H1 (cell line): ENCODE results near the gene COX5A. TPM values are rescaled to one million over a fixed set of nuclear protein-coding genes. Genes with fewer than 3 reads are reported as not detected.

Experiments used
- CTCF ChIA-PET: fragments of 300-600 bp; sonication (Branson Sonifier 250); formaldehyde crosslinking; loops from one replicate; lab custom pipeline; 2021; ENCODE audit not compliant: partially characterized antibody; lab: Charles Lee
- POLR2A ChIA-PET: fragments of 300-600 bp; sonication (Branson Sonifier 250); formaldehyde crosslinking; loops from one replicate; lab custom pipeline; 2021; ENCODE audit warnings: inconsistent platforms; ENCODE audit not compliant: partially characterized antibody; lab: Charles Lee
- DNase-seq, 2 experiments: peaks; one replicate each; pipeline versions ENCODE4 v3.0.0 to v3.0.0-alpha.2; 2010 to 2022; ENCODE audit warnings: low spot score in 2 of 2, low read depth in 1 of 2, mixed read lengths in 1 of 2
- FAIRE-seq: peaks from 2 replicates; lab custom pipeline; 2011; peaks lifted over from hg19 to GRCh38; lab: Jason Lieb, UNC
- H2AFZ ChIP-seq: 2 replicates; pipeline ENCODE4 v1.8.1; 2012; ENCODE audit warnings: low read length, inconsistent platforms
- H2AK5ac ChIP-seq: 2 replicates; pipeline ENCODE4 v1.6.1; 2013; ENCODE audit warnings: low read depth, low read length
- H2BK120ac ChIP-seq: replicated peaks from 2 replicates; pipeline ENCODE3; 2013; ENCODE audit warnings: low read depth, low read length, inconsistent platforms
- H2BK12ac ChIP-seq: 2 replicates; pipeline ENCODE4 v1.6.1; 2013; ENCODE audit warnings: low read depth, low read length
- H2BK15ac ChIP-seq: 2 replicates; pipeline ENCODE4 v1.6.1; 2013; ENCODE audit warnings: low read length
- H2BK20ac ChIP-seq: 2 replicates; pipeline ENCODE4 v1.6.1; 2013; ENCODE audit warnings: low read length
- H2BK5ac ChIP-seq: 2 replicates; pipeline ENCODE4 v1.6.1; 2013; ENCODE audit warnings: low read depth, low read length
- H3K14ac ChIP-seq: 2 replicates; pipeline ENCODE4 v1.6.1; 2013; ENCODE audit warnings: inconsistent platforms; ENCODE audit not compliant: insufficient read length
- H3K18ac ChIP-seq: 2 replicates; pipeline ENCODE4 v1.6.1; 2013; ENCODE audit warnings: low read length; ENCODE audit errors: extremely low read depth
- H3K23ac ChIP-seq: 2 replicates; pipeline ENCODE4 v1.6.1; 2013; ENCODE audit warnings: inconsistent platforms; ENCODE audit not compliant: insufficient read length
- H3K23me2 ChIP-seq: 2 replicates; pipeline ENCODE4 v1.6.1; 2013; ENCODE audit warnings: low read depth, low read length
- H3K27ac ChIP-seq: 2 replicates; pipeline ENCODE4 v1.6.1; 2011; ENCODE audit warnings: low read depth, low read length, inconsistent platforms
- H3K27me3 ChIP-seq, 4 experiments: replicated peaks in 1 of 4; 1 replicate in 1 of 4; 2 replicates in 3 of 4; pipeline versions ENCODE4 v1.6.1 to v1.8.1; 2011 to 2013; ENCODE audit warnings: low read length in 3 of 4, mild to moderate bottlenecking in 3 of 4, inconsistent platforms in 2 of 4, mixed read lengths in 2 of 4, moderate library complexity in 1 of 4; ENCODE audit not compliant: control insufficient read depth in 3 of 4, insufficient read depth in 3 of 4; ENCODE audit errors: extremely low read depth in 1 of 4
- H3K36me3 ChIP-seq, 4 experiments: 2 replicates each; pipeline versions ENCODE4 v1.6.1 to v1.8.1; 2011 to 2013; ENCODE audit warnings: mild to moderate bottlenecking in 4 of 4, low read length in 3 of 4, moderate library complexity in 2 of 4, control low read depth in 1 of 4, inconsistent platforms in 1 of 4; ENCODE audit not compliant: insufficient read depth in 4 of 4, control insufficient read depth in 2 of 4
- H3K4ac ChIP-seq: replicated peaks from 2 replicates; pipeline ENCODE3; 2013; ENCODE audit warnings: low read length, low read depth, mixed read lengths, inconsistent platforms; ENCODE audit not compliant: insufficient read length
- H3K4me1 ChIP-seq, 4 experiments: replicated peaks in 1 of 4; 1 replicate in 1 of 4; 2 replicates in 3 of 4; pipeline versions ENCODE4 v1.6.1 to v1.8.1; 2011 to 2013; ENCODE audit warnings: low read length in 3 of 4, inconsistent platforms in 2 of 4, mixed read lengths in 1 of 4; ENCODE audit not compliant: insufficient read depth in 4 of 4, control insufficient read depth in 3 of 4
- H3K4me2 ChIP-seq, 2 experiments: 2 replicates each; pipeline versions ENCODE4 v1.6.1 to v1.8.1; 2011 to 2013; ENCODE audit warnings: low read depth in 2 of 2, low read length in 2 of 2, control low read depth in 1 of 2, inconsistent platforms in 1 of 2, mild to moderate bottlenecking in 1 of 2; ENCODE audit not compliant: insufficient read depth in 1 of 2
- H3K4me3 ChIP-seq, 4 experiments: fragments of 200-600, 300-600 bp in 1 of 4; sonication (generic), shearing (Covaris generic), sonication (Bioruptor Twin) in 1 of 4; 2 replicates each; pipeline versions ENCODE4 v1.5.1 to v1.8.1; 2011 to 2016; ENCODE audit warnings: low read length in 4 of 4, low read depth in 3 of 4, control low read depth in 2 of 4, inconsistent platforms in 2 of 4, mild to moderate bottlenecking in 2 of 4, mixed read lengths in 1 of 4, moderate library complexity in 1 of 4; ENCODE audit not compliant: insufficient read depth in 2 of 4; ENCODE audit errors: extremely low read depth in 1 of 4
- H3K56ac ChIP-seq: replicated peaks from 2 replicates; pipeline ENCODE3; 2013; ENCODE audit warnings: low read depth, mild to moderate bottlenecking, mixed read lengths, low read length, inconsistent platforms; ENCODE audit not compliant: insufficient read length
- H3K79me1 ChIP-seq: 2 replicates; pipeline ENCODE4 v1.6.1; 2013; ENCODE audit warnings: low read depth, low read length, control low read depth
- H3K79me2 ChIP-seq, 2 experiments: 2 replicates each; pipeline versions ENCODE4 v1.6.1 to v1.8.1; 2012 to 2013; ENCODE audit warnings: low read length in 2 of 2, mild to moderate bottlenecking in 2 of 2, inconsistent platforms in 1 of 2; ENCODE audit not compliant: insufficient read depth in 2 of 2, control insufficient read depth in 1 of 2
- H3K9ac ChIP-seq, 4 experiments: replicated peaks in 1 of 4; 1 replicate in 1 of 4; 2 replicates in 3 of 4; pipeline versions ENCODE4 v1.6.1 to v1.8.1; 2011 to 2013; ENCODE audit warnings: low read depth in 3 of 4, low read length in 3 of 4, control low read depth in 2 of 4, mild to moderate bottlenecking in 2 of 4, moderate library complexity in 2 of 4, inconsistent platforms in 1 of 4; ENCODE audit errors: extremely low read depth in 1 of 4
- H3K9me3 ChIP-seq, 2 experiments: 2 replicates each; pipeline versions ENCODE4 v1.6.1 to v1.8.1; 2012 to 2013; ENCODE audit warnings: mild to moderate bottlenecking in 2 of 2, moderate library complexity in 2 of 2, control low read depth in 1 of 2, inconsistent platforms in 1 of 2, low read depth in 1 of 2, low read length in 1 of 2, mixed read lengths in 1 of 2; ENCODE audit not compliant: insufficient read depth in 2 of 2
- H4K20me1 ChIP-seq, 2 experiments: replicated peaks in 1 of 2; 2 replicates each; pipeline versions ENCODE3 to v1.8.1; 2011 to 2013; ENCODE audit warnings: inconsistent platforms in 2 of 2, low read length in 2 of 2, mild to moderate bottlenecking in 1 of 2; ENCODE audit not compliant: insufficient read depth in 2 of 2, control insufficient read depth in 1 of 2
- H4K5ac ChIP-seq: 2 replicates; pipeline ENCODE4 v1.6.1; 2013; ENCODE audit warnings: low read length, low read depth, mixed read lengths, inconsistent platforms; ENCODE audit not compliant: insufficient read length
- H4K8ac ChIP-seq: 2 replicates; pipeline ENCODE4 v1.8.0; 2013; ENCODE audit warnings: mild to moderate bottlenecking, moderate library complexity, low read length, inconsistent platforms; ENCODE audit not compliant: insufficient read depth; ENCODE audit errors: extremely low read depth
- H4K91ac ChIP-seq: replicated peaks from 2 replicates; pipeline ENCODE3; 2013; ENCODE audit warnings: low read length, mixed read lengths, inconsistent platforms; ENCODE audit not compliant: insufficient read length
- ATF2 ChIP-seq: IDR thresholded peaks from 2 replicates; pipeline ENCODE4 v1.6.1; 2012; ENCODE audit warnings: low read length, inconsistent platforms
- CREB1 ChIP-seq: IDR thresholded peaks from 2 replicates; pipeline ENCODE4 v1.6.1; 2012; ENCODE audit warnings: inconsistent platforms
- GABPA ChIP-seq: IDR thresholded peaks from 2 replicates; pipeline ENCODE4 v1.6.1; 2011; ENCODE audit warnings: mild to moderate bottlenecking, low read length, moderate library complexity, borderline replicate concordance; ENCODE audit not compliant: insufficient read depth
- JUND ChIP-seq: IDR thresholded peaks from 2 replicates; pipeline ENCODE4 v1.6.1; 2011; ENCODE audit warnings: mild to moderate bottlenecking, improper control_type of control experiment, low read length
- KDM5A ChIP-seq: fragments of 200-600 bp; IDR thresholded peaks from 2 replicates; pipeline ENCODE4 v1.7.1; 2012; ENCODE audit warnings: mild to moderate bottlenecking, low read length, inconsistent platforms, mixed read lengths
- NRF1 ChIP-seq: IDR thresholded peaks from 2 replicates; pipeline ENCODE4 v1.6.1; 2011; ENCODE audit warnings: mild to moderate bottlenecking, low read depth, low read length, improper control_type of control experiment
- RFX5 ChIP-seq: IDR thresholded peaks from 2 replicates; pipeline ENCODE4 v1.6.1; 2011; ENCODE audit warnings: low read depth, low read length, improper control_type of control experiment, borderline replicate concordance
- RNF2 ChIP-seq: fragments of 200-900, 300-1000 bp; sonication (generic); IDR thresholded peaks from 2 replicates; pipeline ENCODE4 v1.7.1; 2016; ENCODE audit warnings: borderline replicate concordance, low read depth, mild to moderate bottlenecking, antibody characterized with exemption, low read length; ENCODE audit not compliant: poor library complexity, severe bottlenecking; ENCODE audit errors: missing control alignments
- SAP30 ChIP-seq: fragments of 300-600 bp; sonication (generic); IDR thresholded peaks from 2 replicates; pipeline ENCODE4 v1.7.1; 2012; ENCODE audit warnings: low read length, moderate library complexity, mild to moderate bottlenecking, inconsistent platforms; ENCODE audit not compliant: insufficient read depth, insufficient replicate concordance
- SRF ChIP-seq: IDR thresholded peaks from 2 replicates; pipeline ENCODE4 v1.6.1; 2011; ENCODE audit warnings: mild to moderate bottlenecking, low read depth, low read length, moderate library complexity
- TAF7 ChIP-seq: optimal IDR thresholded peaks from 2 replicates; pipeline ENCODE3; 2011; ENCODE audit warnings: low read depth, mild to moderate bottlenecking, inconsistent platforms, low read length, moderate library complexity, borderline replicate concordance
- YY1 ChIP-seq: IDR thresholded peaks from 2 replicates; pipeline ENCODE4 v1.6.1; 2011; ENCODE audit warnings: low read depth, mild to moderate bottlenecking, low read length
- WGBS, 2 experiments: shearing (Covaris generic) in 1 of 2; methylation state at CpG; one replicate each; pipeline versions ENCODE4 v1.1.6 to v1.1.7; 2013 to 2015; ENCODE audit warnings: low lambda C conversion rate in 2 of 2, mixed read lengths in 2 of 2, inconsistent platforms in 1 of 2, low coverage in 1 of 2, missing lambda C conversion rate in 1 of 2; ENCODE audit not compliant: insufficient replicate concordance in 2 of 2, insufficient coverage in 1 of 2, insufficient read length in 1 of 2; ENCODE audit errors: extremely low coverage in 1 of 2, missing lambda C conversion rate in 1 of 2; 5-methylcytosine and 5-hydroxymethylcytosine counted together
- polyA plus RNA-seq, 7 experiments: library from polyadenylated mRNA; depleted of rRNA in 3 of 7; stranded (reverse) in 5 of 7; unstranded in 2 of 7; fragments of >200 nt in 5 of 7; fragments of 200-250 nt in 2 of 7; gene quantifications; 1 replicate in 5 of 7; 2 replicates in 1 of 7; 4 replicates in 1 of 7; pipeline versions ENCODE4 v1.2.1 to v1.2.3, GENCODE V29; 2011 to 2013; ENCODE audit warnings: missing spikeins in 2 of 7, mixed read lengths in 2 of 7
- total RNA-seq: library from RNA; stranded (reverse); fragmentation: NEBNext Ultra II Directional; extraction: Animal tissue kit (Norgen Biotek cat#: 25700); gene quantifications from 2 replicates; pipeline ENCODE4 v1.2.1, GENCODE V29; 2021

COX5A gene
- total and polyA plus RNA-seq, 2 of the 8 experiments (the other 6 are each of a cell fraction or from before 2014, with no cell fraction given): 270 to 367 TPM

DNA sequence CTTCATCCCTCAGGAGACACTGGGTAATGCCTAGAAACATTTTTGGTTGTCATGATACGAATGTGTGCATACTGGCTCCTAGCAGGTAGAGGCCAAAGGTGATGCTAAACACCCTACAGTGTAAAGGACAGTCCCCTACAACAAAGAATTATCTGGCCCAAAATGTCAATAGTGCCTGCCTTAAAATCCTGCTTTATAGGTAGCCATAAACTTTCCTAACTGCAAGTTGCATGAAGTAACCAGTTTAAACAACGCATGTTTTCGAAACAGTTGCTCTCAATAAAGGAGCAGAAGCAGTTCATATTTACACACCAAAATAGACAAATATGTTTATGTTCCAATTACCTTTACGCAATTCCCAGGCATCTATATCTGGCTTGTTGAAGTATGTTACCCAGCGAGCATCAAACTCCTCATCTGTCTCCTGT is 9.1 kb downstream of the COX5A start:
- no peak overlapping the region for H2BK12ac ChIP-seq
- TF ChIP-seq GABPA (no peak), NRF1 (no peak), RFX5 (no peak), SRF (no peak), ATF2 (no peak), SAP30 (no peak), KDM5A (no peak), TAF7 (no peak), JUND (no peak), CREB1 (no peak), RNF2 (no peak), YY1 (no peak)

More for the DNA sequence above, 9.1 kb downstream of the COX5A start:
- Histone ChIP-seq H3K18ac (no peak overlapping the region), H3K56ac (no peak overlapping the region), H3K27me3 (no peaks in the 10 kb centered on the region), H4K91ac (no peak overlapping the region), H2BK5ac (no peak overlapping the region), H2AFZ (no peak overlapping the region), H2BK15ac (no peak overlapping the region), H3K9ac (no peak overlapping the region), H3K23ac (no peak overlapping the region), H3K79me2 (peaks cover 3 to 43% of the 10 kb centered on the region in 2 experiments), H4K8ac (no peak overlapping the region), H3K4me2 (no peak overlapping the region), H3K14ac (no peak overlapping the region), H4K20me1 (peaks cover 3 to 4% of the 10 kb centered on the region in 2 experiments), H3K27ac (no peak overlapping the region), H3K9me3 (no peaks in the 10 kb centered on the region), H2AK5ac (no peak overlapping the region), H2BK20ac (no peak overlapping the region), H3K79me1 (no peaks in the 10 kb centered on the region), H3K4me3 (no peak overlapping the region), H3K23me2 (no peaks in the 10 kb centered on the region), H4K5ac (no peak overlapping the region), H2BK120ac (no peak overlapping the region), H3K4me1 (no peaks in the 10 kb centered on the region), H3K36me3 (peaks cover 4 to 48% (median 25%) of the 10 kb centered on the region in 4 experiments; a peak in 6 of 8 replicates), H3K4ac (no peak overlapping the region)
- 92% methylated on average over 5 of the region's 5 CpGs; no CpG with 5 or more reads in 1 of the 2 experiments for WGBS, 2 experiments
- no peak for DNase-seq
- no peak for FAIRE-seq
- CTCF ChIA-PET: interaction anchor here (1.6 kb wide), 1 partner anchor 27 kb away, joined by 8 read pairs; no protein-coding TSS in a partner anchor
- POLR2A ChIA-PET: interaction anchor here (0.6 to 1.4 kb wide), 2 partner anchors 22 to 25 kb away, joined by 4 to 5 read pairs; partner anchors contain the start of gene FAM219B
